Brain microvascular endothelial cell (primary cell): ENCODE measurements around the gene ASIC1.

Source experiments
- DNase-seq: peaks from one replicate; pipeline ENCODE4 v3.0.0-alpha.2; 2020
- H3K27ac ChIP-seq: fragments of 250-450 bp; sonication (Bioruptor Pico); 2 replicates; pipeline ENCODE4 v1.5.1; 2020; ENCODE audit warnings: mild to moderate bottlenecking, moderate library complexity
- H3K27me3 ChIP-seq: fragments of 250-450 bp; sonication (Bioruptor Pico); replicated peaks from 2 replicates; pipeline ENCODE4 v1.5.1; 2020; ENCODE audit warnings: mild to moderate bottlenecking
- H3K36me3 ChIP-seq: fragments of 250-450 bp; sonication (Bioruptor Pico); replicated peaks from 2 replicates; pipeline ENCODE4 v1.5.1; 2020; ENCODE audit warnings: mild to moderate bottlenecking
- H3K4me3 ChIP-seq: 2 replicates; pipeline ENCODE4 v1.5.1; 2011; ENCODE audit warnings: low read depth, mild to moderate bottlenecking, control low read depth, low read length, moderate library complexity
- CTCF ChIP-seq: IDR thresholded peaks from 2 replicates; pipeline ENCODE4 v1.5.1; 2011; ENCODE audit warnings: low read depth, mild to moderate bottlenecking, moderate library complexity, low read length, control low read depth, inconsistent platforms; ENCODE audit errors: missing control alignments
- in situ Hi-C: cut with HindIII; loops from 2 replicates; pipeline ENCODE4 v1.10.0; 2017; ENCODE audit warnings: low sequenced_read_pairs, low pct_ligation_motif_present

ASIC1 gene

GRCh38 chr12:50106907-50107306 lies 49.5 kb downstream of the ASIC1 start:
- TF ChIP-seq CTCF = no peak
- no peak overlapping the region for H3K27ac ChIP-seq
- no peak overlapping the region for H3K4me3 ChIP-seq
- no peaks in the 10 kb centered on the region for H3K36me3 ChIP-seq
- in situ Hi-C loops = no loop called here
- DNase-seq = no peak
- no peaks in the 10 kb centered on the region for H3K27me3 ChIP-seq

DNA sequence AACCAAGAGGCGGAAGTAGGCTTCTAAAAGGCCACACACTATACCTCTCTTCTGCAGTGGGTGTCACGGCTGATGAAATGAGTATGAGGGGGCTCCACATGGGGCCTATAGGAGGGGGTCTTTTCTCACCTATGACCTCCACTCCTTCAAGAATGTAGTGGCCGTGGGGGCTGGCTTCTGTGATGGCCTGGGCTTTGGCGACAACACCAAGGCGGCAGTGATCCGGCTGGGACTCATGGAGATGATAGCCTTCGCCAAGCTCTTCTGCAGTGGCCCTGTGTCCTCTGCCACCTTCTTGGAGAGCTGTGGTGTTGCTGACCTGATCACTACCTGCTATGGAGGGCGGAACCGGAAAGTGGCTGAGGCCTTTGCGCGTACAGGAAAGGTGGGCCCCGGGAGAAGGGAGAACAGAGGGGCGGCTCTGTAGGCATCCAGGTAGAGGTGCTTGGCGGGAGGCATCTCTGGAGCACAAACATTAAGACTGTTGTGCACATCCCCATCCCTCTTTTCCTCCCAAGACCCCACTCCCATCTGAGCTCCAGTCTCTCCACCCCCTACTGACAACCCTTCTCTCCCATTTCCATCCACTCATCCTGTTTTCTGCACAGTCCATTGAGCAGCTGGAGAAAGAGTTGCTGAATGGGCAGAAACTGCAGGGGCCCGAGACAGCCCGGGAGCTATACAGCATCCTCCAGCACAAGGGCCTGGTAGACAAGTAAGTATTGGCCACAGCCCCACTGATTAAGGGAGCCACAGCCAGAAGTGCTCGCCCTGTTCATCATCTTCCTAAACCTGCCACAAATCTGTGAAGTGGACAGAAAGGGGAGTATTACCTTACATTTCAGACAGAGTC lies 50.2 kb downstream of the ASIC1 start:
- no peaks in the 10 kb centered on the region for H3K36me3 ChIP-seq
- no peak overlapping the region for H3K27ac ChIP-seq
- no peak for DNase-seq
- no peak overlapping the region for H3K4me3 ChIP-seq
- no peaks in the 10 kb centered on the region for H3K27me3 ChIP-seq
- in situ Hi-C loops = no loop called here
- TF ChIP-seq CTCF = no peak

- H3K27me3 ChIP-seq = no peaks in the 10 kb centered on the region
- no peak for DNase-seq
- H3K27ac ChIP-seq = no peak overlapping the region
- in situ Hi-C loops = no loop called here
- no peaks in the 10 kb centered on the region for H3K36me3 ChIP-seq
- TF ChIP-seq CTCF = no peak
- H3K4me3 ChIP-seq = no peak overlapping the region
Observed at GRCh38 chr12:50109319-50109718, 51.9 kb downstream of the ASIC1 start.

GRCh38 chr12:50110127-50110761 lies 52.8 kb downstream of the ASIC1 start:
- H3K36me3 ChIP-seq = no peaks in the 10 kb centered on the region
- no peak overlapping the region for H3K27ac ChIP-seq
- no peak for TF ChIP-seq CTCF
- DNase-seq = no peak
- H3K27me3 ChIP-seq = no peaks in the 10 kb centered on the region
- H3K4me3 ChIP-seq = no peak overlapping the region
- in situ Hi-C loops = no loop called here

DNA sequence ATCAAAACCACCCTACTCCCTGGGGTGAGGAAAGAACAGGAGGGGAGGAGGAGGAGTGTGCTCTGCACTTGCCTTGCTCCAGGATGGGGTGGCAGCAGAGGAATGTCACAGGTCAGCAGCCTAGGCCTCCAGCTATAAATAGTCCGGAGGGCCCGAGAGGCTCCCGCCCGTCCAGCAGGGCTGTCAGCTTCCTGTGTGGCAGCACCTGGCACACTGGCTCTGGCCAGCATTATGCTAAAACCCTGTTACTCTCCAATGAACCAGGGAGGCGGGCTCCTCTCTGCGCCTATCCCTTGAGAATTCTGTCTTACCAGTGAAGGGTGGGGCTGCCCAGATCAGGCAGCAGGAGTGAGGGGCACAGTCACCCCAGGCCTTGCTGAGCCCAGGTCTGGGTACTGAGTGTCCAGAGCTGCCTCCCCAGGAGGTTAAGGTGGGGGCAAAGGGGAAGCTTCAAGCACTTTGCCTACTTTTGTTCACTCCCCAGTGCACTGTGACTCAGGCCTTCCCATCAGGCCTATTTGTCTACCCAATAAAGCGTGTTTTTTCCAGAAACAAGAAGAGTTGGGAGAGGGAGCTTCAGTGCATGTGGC lies 53.5 kb downstream of the ASIC1 start:
- Histone ChIP-seq H3K4me3 (peak overlapping the region; percentile 49), H3K27ac (peak overlapping the region; percentile 7), H3K36me3 (no peaks in the 10 kb centered on the region), H3K27me3 (no peaks in the 10 kb centered on the region)
- DNase-seq = no peak
- in situ Hi-C loops = no loop called here
- TF ChIP-seq CTCF = no peak
